Measurements from ENCODE around the gene SLC37A4.
"Not testable (repeated sequence)": the region's sequence is repeated elsewhere in the genome, so short reads cannot be mapped to it uniquely, and the experiment has no call there.

- TF ChIP-seq, protein P1, sequence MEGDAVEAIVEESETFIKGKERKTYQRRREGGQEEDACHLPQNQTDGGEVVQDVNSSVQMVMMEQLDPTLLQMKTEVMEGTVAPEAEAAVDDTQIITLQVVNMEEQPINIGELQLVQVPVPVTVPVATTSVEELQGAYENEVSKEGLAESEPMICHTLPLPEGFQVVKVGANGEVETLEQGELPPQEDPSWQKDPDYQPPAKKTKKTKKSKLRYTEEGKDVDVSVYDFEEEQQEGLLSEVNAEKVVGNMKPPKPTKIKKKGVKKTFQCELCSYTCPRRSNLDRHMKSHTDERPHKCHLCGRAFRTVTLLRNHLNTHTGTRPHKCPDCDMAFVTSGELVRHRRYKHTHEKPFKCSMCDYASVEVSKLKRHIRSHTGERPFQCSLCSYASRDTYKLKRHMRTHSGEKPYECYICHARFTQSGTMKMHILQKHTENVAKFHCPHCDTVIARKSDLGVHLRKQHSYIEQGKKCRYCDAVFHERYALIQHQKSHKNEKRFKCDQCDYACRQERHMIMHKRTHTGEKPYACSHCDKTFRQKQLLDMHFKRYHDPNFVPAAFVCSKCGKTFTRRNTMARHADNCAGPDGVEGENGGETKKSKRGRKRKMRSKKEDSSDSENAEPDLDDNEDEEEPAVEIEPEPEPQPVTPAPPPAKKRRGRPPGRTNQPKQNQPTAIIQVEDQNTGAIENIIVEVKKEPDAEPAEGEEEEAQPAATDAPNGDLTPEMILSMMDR (IDR thresholded peaks at IDR 0.05; ENCODE audit: low read length), result not testable (repeated sequence)
- TF ChIP-seq EZH2 (optimal IDR thresholded peaks at IDR 0.05; ENCODE audit: low read depth, low read length); EZH2phosphoT487 (IDR thresholded peaks at IDR 0.05; ENCODE audit: low read length): not testable (repeated sequence)
These were observed 39.1 kb downstream of the SLC37A4 start for GRCh38 chr11:118991486-118992038.

All from MM.1S (cell line).